ENCODE data around the gene TECPR1.

TECPR1 gene

DNA sequence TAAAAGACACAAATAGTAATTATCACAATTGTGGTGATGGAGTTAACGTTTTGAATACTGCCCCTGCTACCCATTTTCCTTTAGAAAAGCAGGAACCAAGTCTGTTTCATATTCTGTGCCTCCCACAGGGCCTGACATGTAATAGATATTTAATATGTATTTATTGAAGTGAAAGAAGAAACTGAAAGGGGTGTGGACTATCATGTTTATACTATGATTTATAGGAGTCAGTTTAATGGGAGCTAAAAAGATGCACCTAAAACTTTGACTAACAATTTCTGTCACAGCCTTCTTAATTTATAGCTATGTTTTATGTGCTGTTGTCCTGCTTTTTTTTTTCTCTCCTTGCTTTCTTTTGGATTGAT is 64.9 kb downstream of the TECPR1 start:
- no peak for DNase-seq

DNA sequence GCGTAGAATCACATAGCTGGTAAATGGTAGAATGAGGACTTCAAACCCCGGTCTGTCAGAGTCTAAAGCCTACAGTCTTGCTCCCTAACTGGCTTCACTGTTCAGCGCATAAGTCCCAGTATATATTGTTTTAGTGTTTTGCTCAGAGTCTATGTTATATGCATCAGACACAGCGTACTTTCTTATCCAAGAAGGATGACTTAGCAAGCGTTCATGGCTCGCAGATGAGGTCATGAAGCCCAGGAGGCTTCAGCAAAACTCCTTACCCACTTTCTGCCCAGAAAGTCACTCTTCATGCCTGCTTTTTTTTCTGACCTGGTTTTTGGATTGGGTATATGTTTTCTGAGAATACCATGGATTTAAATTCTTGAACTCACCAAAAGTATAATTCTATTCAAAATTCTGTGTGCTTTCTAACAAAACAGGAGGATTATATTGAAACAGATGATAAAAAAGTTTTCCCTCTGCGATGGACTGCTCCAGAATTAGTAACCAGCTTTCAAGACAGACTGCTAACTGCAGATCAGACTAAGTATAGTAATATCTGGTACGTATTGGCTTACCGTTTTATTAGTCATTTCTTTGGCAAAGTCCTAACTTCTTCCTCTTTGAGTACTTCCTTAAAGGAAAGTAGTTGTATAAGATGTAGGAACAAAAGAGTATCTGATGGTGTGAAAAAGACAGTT is 65.4 kb downstream of the TECPR1 start:
- no peak for DNase-seq

- DNase-seq = no peak
Measured at GRCh38 chr7:98185101-98185500, 66.9 kb downstream of the TECPR1 start.

DNA sequence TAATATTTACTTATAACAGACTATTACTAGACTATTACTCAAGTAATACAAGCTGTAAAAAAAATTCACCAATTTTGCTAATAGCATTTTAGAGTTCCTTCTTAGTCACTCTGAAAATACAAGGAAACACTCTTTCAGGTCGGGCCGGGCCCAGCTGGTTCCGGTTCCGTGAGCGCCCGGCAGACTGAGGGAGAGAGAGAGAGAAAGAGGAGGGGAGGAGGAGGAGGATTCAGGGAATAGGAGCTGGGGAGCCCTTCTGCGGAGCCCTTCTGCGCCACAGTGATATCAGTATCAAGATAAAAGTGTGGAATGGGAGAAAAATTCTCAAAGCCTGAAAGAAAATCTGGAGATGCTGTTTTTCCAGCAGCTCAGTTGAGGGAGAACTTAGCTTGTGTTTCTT is 71.3 kb downstream of the TECPR1 start:
- DNase-seq = no peak

DNA sequence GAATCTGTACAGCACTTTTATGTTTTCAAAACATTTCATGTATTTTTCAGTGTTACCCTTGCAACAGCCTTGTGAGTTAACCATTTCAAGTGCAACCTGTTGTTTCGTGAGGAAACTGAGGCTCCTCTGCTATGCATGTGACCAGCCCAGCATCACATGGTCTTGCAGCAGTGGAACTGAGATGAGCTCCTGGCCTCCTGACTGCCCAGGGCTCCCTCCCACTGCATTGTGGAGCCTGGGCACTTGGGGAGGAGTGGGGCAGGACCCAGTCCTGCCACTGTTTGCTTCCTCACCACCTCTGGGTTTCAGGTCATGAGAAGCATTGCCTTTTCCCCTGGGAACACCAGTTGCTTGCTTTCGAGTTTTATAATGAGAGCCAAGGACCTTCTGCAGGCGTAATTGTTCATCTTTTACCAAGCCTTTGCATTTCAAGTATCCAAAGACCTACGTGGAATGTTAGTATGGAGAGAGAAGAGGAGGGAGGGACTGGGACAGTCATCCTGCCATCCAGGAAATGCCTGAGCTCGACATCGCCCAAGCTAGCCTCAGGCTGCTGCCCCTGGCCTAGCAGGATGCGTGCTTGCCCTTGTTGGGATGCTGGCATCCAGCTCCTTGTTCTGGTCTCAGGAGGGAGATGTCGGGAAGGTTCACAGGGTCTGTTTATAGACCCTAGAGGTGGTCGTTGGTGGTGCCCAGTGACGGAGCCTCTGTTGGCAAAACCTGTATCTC is 73.1 kb downstream of the TECPR1 start:
- no peak for DNase-seq

DNA sequence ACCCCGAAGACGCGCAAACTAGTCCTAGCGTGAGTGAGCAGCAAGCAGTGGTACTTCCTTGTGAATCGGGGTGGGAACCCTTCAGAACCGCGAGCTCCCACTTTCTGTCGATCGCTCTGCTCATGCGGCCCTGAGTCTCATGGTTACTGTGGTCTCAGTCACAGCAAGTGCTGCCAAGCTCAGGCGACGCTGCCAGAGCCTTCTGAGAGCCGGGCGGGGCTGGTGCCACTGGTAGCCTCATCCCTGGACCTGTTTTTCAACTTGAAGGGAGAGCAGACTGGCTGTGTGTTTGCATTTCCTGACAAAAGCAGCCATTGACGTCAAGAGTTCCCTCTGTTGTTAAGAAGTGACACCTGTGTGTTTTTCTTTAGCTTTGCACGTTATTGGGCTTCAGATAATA is 73.7 kb downstream of the TECPR1 start:
- DNase-seq = peak; percentile 73

GRCh38 chr7:98177553-98177952 is 74.5 kb downstream of the TECPR1 start:
- no peak for DNase-seq

DNA sequence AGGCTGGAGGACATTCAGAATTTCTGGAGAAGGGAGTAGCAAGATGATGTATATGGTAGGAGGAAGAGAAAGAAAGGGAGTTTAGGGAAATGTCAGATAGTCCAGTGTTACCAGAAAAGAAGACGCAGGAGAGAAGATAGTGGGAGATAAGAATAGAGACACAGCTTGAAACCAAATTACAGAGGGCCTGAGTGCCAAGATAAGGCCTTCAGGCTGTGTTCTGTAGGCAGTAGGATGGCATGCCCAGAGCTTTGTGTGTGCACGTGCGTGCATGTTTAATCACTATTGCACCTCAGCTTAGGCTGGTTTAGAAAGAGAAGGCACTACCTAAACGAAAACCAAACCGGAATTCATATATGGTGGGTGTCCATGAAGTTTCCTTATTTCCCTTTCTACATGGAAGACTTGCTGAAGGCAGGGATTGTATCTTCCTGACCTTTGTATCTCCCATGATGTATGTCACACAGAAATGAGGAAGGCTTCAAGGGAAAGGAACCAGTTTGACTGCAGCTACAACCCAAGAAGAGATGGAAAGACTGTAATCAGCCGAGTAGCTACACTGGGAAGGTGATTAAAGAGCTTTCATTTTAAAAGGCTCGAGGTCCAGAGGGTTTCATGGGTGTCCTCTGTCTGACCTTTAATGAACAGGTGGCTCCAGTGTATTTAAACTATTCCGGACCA is 76.6 kb downstream of the TECPR1 start:
- no peak for DNase-seq

- DNase-seq = peak; percentile 5
Measured at GRCh38 chr7:98174334-98175259, 77.4 kb downstream of the TECPR1 start.

DNA sequence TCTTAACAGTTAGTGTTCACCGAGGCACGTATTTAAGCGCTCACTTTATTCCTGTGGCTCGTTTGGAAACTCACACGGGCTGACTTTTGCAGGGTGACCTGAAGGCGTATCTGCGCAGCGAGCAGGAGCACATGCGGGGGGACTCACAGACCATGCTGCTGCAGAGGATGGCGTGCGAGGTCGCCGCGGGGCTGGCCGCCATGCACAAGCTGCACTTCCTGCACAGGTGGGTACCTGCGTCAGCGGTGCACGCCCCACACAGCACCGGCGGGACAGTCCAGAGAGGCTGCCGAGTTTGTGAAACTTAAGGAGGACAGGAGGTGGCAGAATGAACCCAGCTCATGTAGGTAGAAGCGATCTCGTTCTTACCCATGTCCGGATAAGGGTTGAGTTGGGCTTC is 80.6 kb downstream of the TECPR1 start:
- no peak for DNase-seq

- DNase-seq = no peak
Measured at GRCh38 chr7:98170966-98171365, 81.1 kb downstream of the TECPR1 start.

GRCh38 chr7:98168904-98169621 is 83.0 kb downstream of the TECPR1 start:
- no peak for DNase-seq

DNA sequence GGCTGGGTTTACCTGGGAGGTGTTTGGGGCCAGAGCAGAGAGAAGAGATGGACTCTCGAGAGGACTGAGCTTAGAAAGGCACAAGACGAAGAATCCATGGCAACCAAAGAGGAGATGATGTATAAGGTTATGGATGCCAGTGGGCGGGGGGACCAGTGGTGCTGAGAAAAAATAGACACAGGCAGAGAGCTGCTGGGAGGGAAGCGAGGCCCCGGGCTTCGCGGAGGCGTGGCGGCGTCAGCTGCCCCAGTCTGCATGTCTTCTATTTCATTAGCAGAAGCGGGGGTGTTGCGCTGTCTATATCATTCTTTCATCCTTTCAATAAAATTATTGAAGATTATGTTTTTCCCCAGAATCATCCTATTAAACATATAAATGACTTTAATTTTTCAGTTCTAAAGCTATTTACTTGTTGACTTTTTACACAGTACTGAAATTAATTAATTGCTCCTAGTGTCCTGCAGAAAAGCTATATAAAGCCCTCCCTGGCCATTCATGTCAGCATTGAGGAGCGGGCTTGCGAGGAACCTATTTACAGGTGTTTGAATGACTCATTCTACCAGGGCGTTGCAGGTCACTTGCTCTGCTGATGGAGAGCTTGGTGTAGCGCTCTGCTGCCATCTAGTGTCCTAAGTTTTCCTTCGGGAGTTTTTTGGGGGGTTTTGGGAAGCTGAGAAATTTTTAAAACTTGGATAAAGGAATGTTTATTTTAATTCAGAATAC is 83.7 kb downstream of the TECPR1 start:
- DNase-seq = peak; percentile 72

DNA sequence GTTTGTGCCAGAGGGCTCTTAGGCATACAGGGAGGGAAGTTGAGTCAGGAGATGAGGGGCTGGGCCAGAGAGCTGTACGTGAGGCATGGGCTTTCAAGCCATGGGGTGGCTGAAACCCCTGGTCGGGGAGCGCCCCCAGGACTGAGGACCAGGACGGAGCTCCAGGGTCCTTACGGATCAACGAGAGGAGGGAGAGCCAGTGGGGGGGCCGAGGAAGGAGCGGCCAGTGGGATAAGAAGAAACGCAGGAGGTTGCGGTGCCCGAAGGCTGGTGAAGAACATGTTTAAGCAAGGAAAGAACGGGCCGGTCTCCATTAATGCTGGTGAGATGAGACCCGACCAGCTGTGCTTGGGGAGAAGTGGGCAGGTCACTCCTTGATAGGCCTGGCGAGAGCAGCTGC is 84.4 kb downstream of the TECPR1 start:
- DNase-seq = no peak

- DNase-seq = no peak
Measured at GRCh38 chr7:98166668-98166970, 85.4 kb downstream of the TECPR1 start.

DNA sequence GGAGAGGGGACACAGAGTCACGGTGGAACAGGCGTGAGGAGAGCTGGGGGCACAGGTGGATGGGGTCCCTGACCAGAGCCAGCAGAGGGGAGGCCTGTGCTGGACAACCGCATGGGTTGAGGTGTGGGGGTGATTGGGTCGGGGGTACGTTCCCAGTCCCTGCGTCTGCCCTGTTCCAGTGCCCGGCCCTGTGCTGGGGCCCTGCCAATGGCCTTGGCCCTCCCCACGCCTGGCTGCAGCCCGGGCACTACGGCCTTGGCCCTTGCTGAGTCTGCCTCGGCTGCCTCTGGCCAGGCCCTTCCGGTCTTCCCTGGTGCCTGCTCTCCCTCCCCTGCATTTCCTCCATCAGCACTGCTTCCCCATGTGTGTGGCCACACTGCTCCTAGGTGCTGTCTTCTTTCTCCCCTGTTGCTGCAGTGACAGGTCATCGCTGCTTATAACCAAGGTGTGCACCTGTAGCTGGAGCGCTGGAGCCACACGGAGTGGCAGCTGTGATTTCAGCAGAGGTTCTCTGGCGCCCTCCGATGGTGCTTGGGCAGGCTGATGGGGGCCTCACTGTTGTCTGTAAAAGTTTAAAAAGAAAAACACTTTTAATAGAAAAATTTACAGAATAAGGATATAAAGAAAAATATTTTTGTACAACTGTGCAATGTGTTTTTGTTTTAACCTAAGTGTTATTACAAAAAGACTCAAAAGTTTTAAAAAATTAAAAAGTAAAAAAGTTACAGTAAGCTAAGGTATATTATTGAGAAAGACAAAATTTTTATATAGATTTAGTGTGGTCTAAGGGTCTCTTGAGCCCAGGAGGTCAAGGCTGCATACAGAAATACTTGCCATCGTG is 86.0 kb downstream of the TECPR1 start:
- peak; percentile 15 for DNase-seq

Measured in NCI-H510A treated with DMSO at 0.1 percent for 48 hours (cell line).